ENCODE data around the gene AKT3. TPM values are rescaled to one million over a fixed set of nuclear protein-coding genes. Genes with fewer than 3 reads are reported as not detected.

AKT3 gene
- total and polyA plus RNA-seq, 11 donors: 3.2 to 27.9 (median 16.6) TPM

GRCh38 chr1:243638186-243638585, 211.9 kb downstream of the AKT3 start:
- ATAC-seq (no peak), DNase-seq (no peak)
- 72 to 84% (median 79%) methylated on average over 4 of the region's 4 CpGs for WGBS, 4 donors
- H3K27me3 ChIP-seq: no peaks in the 10 kb centered on the region
- peaks cover 0 to 13% (median 0%) of the 10 kb centered on the region in 9 donors for H3K36me3 ChIP-seq
- TF ChIP-seq POLR2A (IDR thresholded peaks at IDR 0.05) (no peak), CTCF (IDR thresholded peaks at IDR 0.05) (no peak)
- no peaks in the 10 kb centered on the region for H3K4me1 ChIP-seq
- no peak overlapping the region for H3K27ac ChIP-seq
- no peak overlapping the region for H3K4me3 ChIP-seq
- peaks cover 0 to 41% (median 10%) of the 10 kb centered on the region in 12 donors for H3K9me3 ChIP-seq
- intact Hi-C loops (cut with DNase I): no loop called here

GRCh38 chr1:243628476-243628907, 221.6 kb downstream of the AKT3 start:
- no peak for ATAC-seq
- whole genome bisulfite sequencing, 4 donors: 96 to 99% (median 97%) methylated on average over 2 of the region's 2 CpGs
- TF ChIP-seq CTCF (IDR thresholded peaks at IDR 0.05) (no peak), POLR2A (IDR thresholded peaks at IDR 0.05) (no peak)
- Histone ChIP-seq H3K4me3 (no peak overlapping the region), H3K4me1 (no peaks in the 10 kb centered on the region), H3K36me3 (peaks cover 0 to 28% (median 0%) of the 10 kb centered on the region in 9 donors), H3K27ac (no peak overlapping the region), H3K9me3 (peaks cover 0 to 8% (median 0%) of the 10 kb centered on the region in 12 donors), H3K27me3 (no peaks in the 10 kb centered on the region)
- no peak for DNase-seq
- intact Hi-C loops (cut with DNase I): no loop called here

- Histone ChIP-seq H3K36me3 (peaks cover 0 to 28% (median 3%) of the 10 kb centered on the region in 9 donors), H3K4me3 (no peak overlapping the region), H3K9me3 (peaks cover 0 to 12% (median 0%) of the 10 kb centered on the region in 12 donors), H3K27me3 (no peaks in the 10 kb centered on the region), H3K27ac (no peak overlapping the region), H3K4me1 (no peaks in the 10 kb centered on the region)
- ATAC-seq: no peak
- WGBS, 4 donors: 98 to 99% (median 98%) methylated on average over 2 of the region's 2 CpGs
- TF ChIP-seq POLR2A (IDR thresholded peaks at IDR 0.05): no peak
- TF ChIP-seq CTCF (IDR thresholded peaks at IDR 0.05): no peak
- DNase-seq: no peak
- intact Hi-C loops (cut with DNase I): no loop called here
These were observed 226.2 kb downstream of the AKT3 start for GRCh38 chr1:243623841-243624240.

GRCh38 chr1:243621973-243622372, 228.1 kb downstream of the AKT3 start:
- no peak overlapping the region for H3K27ac ChIP-seq
- H3K4me1 ChIP-seq: no peaks in the 10 kb centered on the region
- peaks cover 0 to 28% (median 3%) of the 10 kb centered on the region in 9 donors for H3K36me3 ChIP-seq
- intact Hi-C loops (cut with DNase I): no loop called here
- H3K4me3 ChIP-seq: no peak overlapping the region
- ATAC-seq (no peak), DNase-seq (no peak)
- H3K27me3 ChIP-seq: no peaks in the 10 kb centered on the region
- TF ChIP-seq CTCF (IDR thresholded peaks at IDR 0.05): no peak
- TF ChIP-seq POLR2A (IDR thresholded peaks at IDR 0.05): no peak
- H3K9me3 ChIP-seq: peaks cover 0 to 12% (median 0%) of the 10 kb centered on the region in 12 donors
- WGBS, 4 donors: 88 to 97% (median 90%) methylated on average over 2 of the region's 2 CpGs

All from heart left ventricle (tissue), 16 donors.